CD4-positive, alpha-beta T cell treated with Interleukin-4 for 4 hours (primary cell): ENCODE data around the gene PRDM11.

Experiments used
- DNase-seq: peaks from one replicate; pipeline ENCODE4 v3.0.0-alpha.2; 2020

The PRDM11 gene

GRCh38 chr11:45212566-45213315 lies 66.3 kb downstream of the PRDM11 start:
- no peak for DNase-seq

DNA sequence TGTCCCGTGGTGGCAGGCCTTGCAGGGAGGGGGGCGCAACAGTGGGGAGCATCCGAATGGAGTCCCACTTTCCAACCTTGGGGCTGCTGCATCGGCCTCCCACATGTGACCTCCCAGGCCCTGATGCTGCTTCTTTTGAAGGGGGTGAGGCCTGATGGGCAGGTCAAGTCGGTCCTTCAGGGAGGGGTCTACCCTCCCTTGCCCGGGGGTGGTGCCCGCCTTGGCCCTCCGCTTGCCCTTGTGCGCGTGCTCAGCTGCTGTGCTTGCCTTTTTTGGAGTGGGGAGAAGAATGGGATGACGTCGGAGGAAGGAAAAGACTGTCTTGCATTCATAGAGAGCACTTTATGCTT lies 66.9 kb downstream of the PRDM11 start:
- no peak for DNase-seq

DNA sequence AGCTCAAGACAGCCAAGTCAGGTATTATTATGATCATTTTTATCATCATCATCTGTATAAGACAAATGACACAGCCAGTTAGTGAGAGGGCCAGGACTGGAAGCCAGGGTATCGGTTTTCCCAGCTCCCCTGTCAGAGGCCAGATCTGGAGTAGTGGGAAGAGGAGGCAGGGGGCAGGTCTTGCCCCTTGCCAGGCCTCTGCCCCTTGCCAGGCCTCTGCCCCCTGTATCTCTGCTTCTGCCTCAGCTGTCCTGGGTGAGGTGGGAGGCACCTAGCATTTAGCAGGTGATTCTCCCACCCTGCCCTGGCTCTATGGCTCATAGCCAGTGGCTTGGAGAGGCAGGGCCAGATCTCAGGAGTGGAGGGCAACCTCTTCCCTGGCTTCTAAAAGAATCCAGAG lies 67.3 kb downstream of the PRDM11 start:
- DNase-seq: no peak

DNA sequence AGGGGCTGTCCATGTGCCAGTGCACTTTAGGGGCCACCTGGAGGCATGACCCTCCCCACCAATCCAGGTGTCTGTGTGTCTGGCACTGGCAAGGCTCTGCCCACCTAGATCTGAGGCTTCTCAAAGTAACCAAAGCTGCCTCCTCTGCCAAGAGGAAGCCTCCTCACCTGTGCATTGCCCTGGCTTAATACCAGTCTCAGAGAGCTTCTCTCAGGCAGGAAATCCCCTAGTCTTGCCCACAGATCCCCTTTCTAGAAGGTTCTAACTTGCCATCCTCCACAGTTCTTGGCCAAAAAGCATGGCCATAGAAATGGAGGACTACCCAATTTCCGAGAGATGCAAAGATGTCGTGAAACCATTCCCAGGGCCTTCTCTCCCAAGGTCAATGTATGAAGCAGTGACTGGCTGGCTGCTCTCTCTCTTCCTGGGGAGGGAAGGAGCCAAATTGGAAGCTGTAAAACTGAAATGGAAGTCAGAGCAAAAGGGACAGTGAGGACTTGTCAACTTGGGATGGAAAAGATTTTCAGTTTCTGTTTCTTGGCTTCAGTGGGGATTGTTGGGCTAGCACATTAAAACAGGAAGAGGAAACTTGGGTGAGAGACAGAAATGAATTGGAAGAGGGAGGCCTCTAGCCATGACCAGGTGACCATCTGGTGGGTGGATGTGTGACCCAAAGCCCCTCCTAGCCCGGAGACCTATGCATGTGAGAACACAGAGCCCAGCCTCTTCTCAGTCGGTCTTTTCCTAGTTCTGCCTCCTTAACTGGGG lies 68.8 kb downstream of the PRDM11 start:
- DNase-seq: no peak

- no peak for DNase-seq
These were observed 69.6 kb downstream of the PRDM11 start for GRCh38 chr11:45216031-45216430.

GRCh38 chr11:45216901-45217300 lies 70.5 kb downstream of the PRDM11 start:
- no peak for DNase-seq

GRCh38 chr11:45217991-45218390 lies 71.6 kb downstream of the PRDM11 start:
- no peak for DNase-seq

DNA sequence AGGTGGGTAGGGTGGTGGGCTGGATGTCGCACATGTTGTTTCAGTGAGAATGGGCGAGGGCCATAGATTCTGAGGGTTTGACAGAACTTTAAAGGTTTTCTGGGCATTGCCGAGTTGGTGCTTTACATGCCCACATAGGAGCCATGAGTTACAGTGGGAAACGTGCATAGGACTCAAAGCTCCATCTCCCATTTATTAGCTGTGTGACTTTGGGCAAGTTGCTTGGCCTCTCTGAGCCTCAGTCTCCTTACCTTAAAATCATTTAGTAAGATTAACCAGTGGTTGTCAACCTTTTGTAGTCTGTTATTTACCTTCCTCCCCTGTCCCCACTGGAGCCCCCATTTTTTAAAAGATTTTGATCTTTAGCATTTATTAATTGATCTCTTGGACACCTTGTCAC lies 72.3 kb downstream of the PRDM11 start:
- DNase-seq: no peak

DNA sequence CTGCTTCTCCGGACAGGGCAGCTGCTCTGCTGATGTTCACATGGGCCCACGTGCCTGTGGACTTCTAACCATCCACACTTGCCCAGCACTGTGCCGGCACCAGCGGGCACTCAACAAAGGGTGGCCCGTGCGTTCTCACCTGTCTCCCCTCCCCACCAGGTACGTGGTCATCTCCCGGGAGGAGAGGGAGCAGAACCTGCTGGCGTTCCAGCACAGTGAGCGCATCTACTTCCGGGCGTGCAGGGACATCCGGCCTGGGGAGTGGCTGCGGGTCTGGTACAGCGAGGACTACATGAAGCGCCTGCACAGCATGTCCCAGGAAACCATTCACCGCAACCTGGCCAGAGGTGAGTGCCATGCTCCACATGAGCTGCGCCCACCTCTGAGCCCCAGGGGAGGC lies 73.0 kb downstream of the PRDM11 start:
- no peak for DNase-seq

- no peak for DNase-seq
These were observed 77.1 kb downstream of the PRDM11 start for GRCh38 chr11:45223496-45223895.

DNA sequence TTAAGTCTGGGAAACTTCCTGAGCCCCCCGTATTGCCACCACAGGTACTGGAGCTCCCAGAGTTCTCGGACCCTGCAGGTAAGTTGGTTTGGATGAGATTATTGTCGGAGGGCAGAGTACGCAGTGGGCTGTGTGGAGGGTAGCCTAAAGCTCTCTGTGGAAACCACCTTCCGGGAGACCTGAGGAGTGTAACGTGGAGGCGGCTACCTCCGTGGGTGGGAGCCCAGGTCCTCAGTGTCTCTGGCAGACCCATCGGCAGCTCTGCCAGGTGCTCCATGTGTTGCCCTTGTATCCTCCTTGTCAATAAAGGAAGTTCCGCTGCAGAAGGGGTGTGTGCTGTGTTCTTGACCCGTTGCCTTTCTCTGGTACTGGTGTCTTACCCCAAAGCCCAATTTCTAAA lies 78.3 kb downstream of the PRDM11 start:
- no peak for DNase-seq

GRCh38 chr11:45225277-45225676 lies 78.8 kb downstream of the PRDM11 start:
- DNase-seq: no peak

DNA sequence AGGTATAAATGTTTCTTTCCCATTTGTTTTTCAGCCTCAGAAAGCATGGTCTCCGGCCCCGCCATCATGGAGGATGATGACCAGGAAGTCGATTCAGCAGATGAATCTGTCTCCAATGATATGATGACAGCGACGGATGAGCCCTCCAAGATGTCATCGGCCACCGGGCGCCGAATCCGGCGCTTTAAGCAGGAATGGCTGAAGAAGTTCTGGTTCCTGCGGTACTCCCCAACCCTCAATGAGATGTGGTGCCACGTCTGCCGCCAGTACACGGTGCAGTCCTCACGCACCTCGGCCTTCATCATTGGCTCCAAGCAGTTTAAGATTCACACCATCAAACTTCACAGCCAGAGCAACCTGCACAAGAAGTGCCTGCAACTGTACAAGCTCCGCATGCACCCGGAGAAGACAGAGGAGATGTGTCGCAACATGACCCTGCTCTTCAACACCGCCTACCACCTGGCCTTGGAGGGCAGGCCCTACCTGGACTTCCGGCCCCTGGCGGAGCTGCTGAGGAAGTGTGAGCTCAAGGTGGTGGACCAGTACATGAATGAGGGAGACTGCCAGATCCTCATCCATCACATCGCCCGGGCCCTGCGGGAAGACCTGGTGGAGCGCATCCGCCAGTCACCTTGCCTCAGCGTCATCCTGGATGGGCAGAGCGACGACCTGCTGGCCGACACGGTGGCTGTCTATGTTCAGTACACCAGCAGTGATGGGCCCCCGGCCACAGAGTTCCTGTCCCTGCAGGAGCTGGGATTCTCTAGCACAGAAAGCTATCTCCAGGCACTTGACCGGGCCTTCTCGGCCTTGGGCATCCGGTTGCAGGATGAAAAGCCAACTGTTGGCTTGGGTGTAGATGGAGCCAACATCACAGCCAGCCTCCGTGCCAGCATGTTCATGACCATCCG lies 79.8 kb downstream of the PRDM11 start:
- DNase-seq: no peak

- DNase-seq: no peak
These were observed 80.5 kb downstream of the PRDM11 start for GRCh38 chr11:45226901-45227300.

DNA sequence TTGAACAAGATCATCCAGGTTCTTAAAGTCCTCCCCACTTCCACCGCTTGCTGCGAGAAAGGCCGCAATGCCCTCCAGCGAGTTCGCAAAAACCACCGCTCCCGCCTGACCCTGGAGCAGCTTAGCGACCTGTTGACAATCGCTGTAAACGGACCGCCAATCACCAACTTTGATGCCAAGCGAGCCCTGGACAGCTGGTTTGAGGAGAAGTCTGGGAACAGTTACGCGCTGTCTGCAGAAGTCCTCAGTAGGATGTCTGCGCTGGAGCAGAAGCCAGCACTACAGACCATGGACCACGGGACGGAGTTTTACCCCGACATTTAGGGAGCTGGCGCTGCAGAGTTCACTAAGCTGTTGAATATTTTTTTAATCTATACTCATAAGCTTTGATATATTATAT lies 81.4 kb downstream of the PRDM11 start:
- DNase-seq: no peak

- no peak for DNase-seq
These were observed 83.1 kb downstream of the PRDM11 start for GRCh38 chr11:45229401-45230020.

DNA sequence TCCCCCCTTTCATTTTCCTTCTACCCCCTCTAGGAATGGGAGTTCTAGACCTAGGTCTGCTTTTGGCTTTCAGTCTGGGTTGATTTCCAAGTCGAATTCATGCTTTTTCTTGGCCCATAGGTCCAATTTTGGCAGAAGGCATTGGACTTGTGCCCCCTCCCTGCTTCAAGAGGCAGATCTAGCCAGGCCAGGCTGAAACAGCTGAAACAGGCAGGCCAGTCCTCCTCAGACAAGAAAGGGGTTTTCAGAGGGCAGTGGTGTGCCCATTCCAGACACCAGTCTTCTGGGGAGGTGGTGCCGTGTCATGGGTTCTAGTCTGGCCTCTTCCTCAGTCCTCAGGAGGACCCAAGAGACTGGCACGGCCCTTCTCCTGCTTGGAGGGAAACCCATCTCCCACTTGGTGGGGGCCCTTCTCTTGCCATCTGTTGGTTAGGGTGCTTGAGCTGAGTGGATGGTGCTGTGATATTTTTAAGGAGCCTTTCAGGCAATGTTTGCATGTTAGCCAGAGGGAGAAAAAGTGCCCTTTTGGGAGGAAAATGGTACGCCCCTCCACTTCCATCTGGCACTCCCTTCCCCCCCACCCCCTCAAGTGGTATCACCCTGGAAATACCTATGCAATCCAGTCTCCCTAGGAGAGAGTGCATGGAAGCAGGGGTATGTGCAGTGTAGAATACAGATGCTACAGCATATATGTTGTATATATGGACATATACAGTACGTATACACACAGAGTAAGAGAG lies 86.1 kb downstream of the PRDM11 start:
- no peak for DNase-seq

DNA sequence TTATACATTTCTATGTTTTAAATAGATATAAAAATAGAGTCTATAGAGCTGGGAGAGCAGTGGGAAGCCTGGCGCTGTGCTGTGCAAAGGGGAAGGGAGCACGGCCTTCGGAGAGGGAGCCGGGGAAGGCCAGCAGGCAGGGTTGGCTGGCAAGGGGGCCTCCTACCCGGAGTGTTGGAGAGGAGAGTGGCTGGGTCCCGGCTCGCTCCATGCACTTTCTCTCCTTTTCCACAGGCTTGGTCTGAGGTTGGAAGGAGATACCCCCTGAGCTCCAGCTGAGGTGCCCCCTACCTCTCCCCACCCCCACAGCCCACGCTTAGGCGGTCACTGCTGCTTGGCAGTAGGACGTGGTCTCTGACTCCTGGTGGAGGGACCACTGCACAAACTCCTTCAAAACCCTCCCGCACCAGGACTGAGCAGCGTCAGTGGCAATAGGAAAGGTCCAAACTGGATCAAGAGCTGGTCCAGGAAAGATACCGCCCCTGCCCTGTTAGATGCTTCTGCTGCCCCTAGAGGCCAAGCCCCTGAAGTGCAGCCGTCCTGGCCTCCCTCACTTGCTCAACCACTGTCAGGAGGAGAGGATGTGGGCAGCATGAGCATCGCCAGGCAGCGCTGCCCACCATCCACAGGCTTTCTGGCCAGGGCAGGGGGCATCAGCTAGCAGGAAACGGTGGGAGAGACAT lies 86.8 kb downstream of the PRDM11 start:
- peak; percentile 47 for DNase-seq

DNA sequence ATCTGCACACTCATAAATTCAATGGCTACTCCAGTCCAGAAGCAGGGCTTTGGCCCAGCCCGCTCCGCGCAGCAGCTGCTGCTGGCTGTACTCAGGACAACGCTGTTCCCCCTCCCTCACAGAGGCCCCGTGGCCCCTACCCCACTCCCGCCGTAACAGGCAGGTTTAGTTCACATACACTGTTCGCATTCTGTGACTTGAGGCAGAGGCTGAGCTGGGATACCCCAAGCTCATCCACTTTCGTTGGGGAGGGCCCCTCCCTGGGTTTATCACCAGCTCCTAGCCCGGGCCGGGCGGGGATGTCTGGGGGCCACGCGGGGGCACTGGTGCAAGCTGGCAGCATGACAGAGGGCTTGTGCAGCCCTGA lies 87.3 kb downstream of the PRDM11 start:
- DNase-seq: no peak

DNA sequence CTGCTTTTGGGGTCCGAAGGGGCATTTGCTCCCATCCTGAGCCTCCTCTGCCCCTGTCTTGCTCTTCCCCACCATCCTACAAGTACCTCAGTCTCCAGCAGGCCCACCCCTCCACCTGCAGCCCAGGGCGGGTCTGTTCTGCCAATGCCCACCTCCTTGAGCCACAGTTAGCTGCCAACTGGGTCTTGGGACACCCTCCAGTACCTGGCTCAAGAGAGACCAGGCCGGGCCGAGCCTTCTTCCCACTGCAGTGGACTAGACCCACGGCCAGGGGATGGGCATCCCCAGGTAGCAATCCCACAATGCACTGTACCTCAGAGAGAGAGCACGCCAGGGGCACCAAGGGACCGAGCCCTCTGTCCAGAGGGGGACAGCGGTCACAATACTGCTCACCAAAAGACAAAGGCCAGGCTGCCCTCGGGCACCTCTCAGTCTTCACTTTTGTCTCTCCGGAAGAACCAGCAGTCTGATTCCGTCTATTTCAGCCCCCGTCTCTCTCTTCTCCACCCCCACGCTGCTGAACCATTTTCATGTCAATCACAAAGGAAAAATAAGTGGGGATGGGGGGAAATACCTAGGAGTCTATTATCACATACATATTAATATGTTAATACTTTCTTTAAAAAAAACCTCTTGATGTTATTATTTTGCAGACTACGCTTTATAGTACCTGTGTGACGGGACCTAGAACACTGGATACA lies 88.0 kb downstream of the PRDM11 start:
- no peak for DNase-seq

- DNase-seq: no peak
These were observed 91.4 kb downstream of the PRDM11 start for GRCh38 chr11:45237711-45238315.
